Adrenal gland (tissue), 12 donors: ENCODE measurements around the gene SPRR5. TPM values are rescaled to one million over a fixed set of nuclear protein-coding genes. Genes with fewer than 3 reads are reported as not detected.

Experiments
- DNase-seq, 7 donors: peaks; one replicate each; pipeline ENCODE4 v3.0.0-alpha.2; 2019 to 2020
- H3K27ac ChIP-seq, 5 donors: fragments of 200-600 bp; sonication (generic) in 4 of 5; 1 replicate in 3 of 5; 2 replicates in 2 of 5; pipeline versions ENCODE4 v1.5.1 to v1.8.0; 2016 to 2020; ENCODE audit warnings: mild to moderate bottlenecking in 1 of 5
- H3K27me3 ChIP-seq: fragments of 200-600 bp; 2 replicates; pipeline ENCODE4 v1.8.0; 2021
- H3K36me3 ChIP-seq, 2 donors: fragments of 200-600 bp; replicated peaks in 1 of 2; 1 replicate in 1 of 2; 2 replicates in 1 of 2; pipeline versions ENCODE4 v1.5.1 to v1.8.0; 2018 to 2022
- H3K4me1 ChIP-seq, 2 donors: fragments of 200-600 bp; replicated peaks in 1 of 2; 1 replicate in 1 of 2; 2 replicates in 1 of 2; pipeline versions ENCODE4 v1.5.1 to v1.8.0; 2018 to 2021
- H3K4me3 ChIP-seq, 4 donors: fragments of 200-600 bp; sonication (generic) in 3 of 4; one replicate each; pipeline ENCODE4 v1.5.1; 2016 to 2018
- H3K9me3 ChIP-seq, 3 donors: fragments of 200-600 bp; sonication (generic) in 1 of 3; replicated peaks in 1 of 3; 1 replicate in 2 of 3; 2 replicates in 1 of 3; pipeline versions ENCODE4 v1.5.1 to v1.8.0; 2016 to 2021
- CTCF ChIP-seq, 6 experiments: fragments of 450-650 bp in 4 of 6; fragments of 200-600 bp in 2 of 6; sonication (generic) in 1 of 6; IDR thresholded peaks; 1 replicate in 5 of 6; 2 replicates in 1 of 6; pipeline versions ENCODE4 v1.5.1 to v1.8.0; 2016 to 2021; ENCODE audit warnings: antibody characterized with exemption in 6 of 6, mild to moderate bottlenecking in 2 of 6, moderate library complexity in 1 of 6
- POLR2A ChIP-seq, 2 donors: fragments of 450-650 bp; IDR thresholded peaks; one replicate each; pipeline ENCODE4 v1.6.1; 2017; ENCODE audit warnings: antibody characterized with exemption in 2 of 2, mild to moderate bottlenecking in 2 of 2, moderate library complexity in 1 of 2
- WGBS, 4 donors: extraction: QIAGEN DNeasy Blood & Tissue Kit in 2 of 4; methylation state at CpG; one replicate each; pipeline versions ENCODE4 v1.1.5 to v1.1.7; 2013 to 2017; 5-methylcytosine and 5-hydroxymethylcytosine counted together
- intact Hi-C, 2 donors: fragments of 100-400 bp; cut with DNase I; formaldehyde crosslinking; loops; one replicate each; pipeline versions ENCODE4 v1.14.1 to v1.15.0; 2022 to 2023
- polyA plus RNA-seq, 3 donors: library from polyadenylated mRNA; stranded (reverse); fragments of 200-250 nt in 2 of 3; fragments of 350-450 nt in 1 of 3; fragmentation: Illumina TruSeq in 1 of 3; extraction: RNeasy Lipid Tissue Mini Kit (QIAGEN cat#74804) in 1 of 3; gene quantifications; one replicate each; pipeline ENCODE4 v1.2.3, GENCODE V29; 2013 to 2014
- total RNA-seq, 9 donors: library from RNA; depleted of rRNA in 4 of 9; stranded (reverse); fragments of >200 nt in 4 of 9; fragments of 120-200 nt in 1 of 9; fragmentation: NEBNext Ultra II Directional in 1 of 9; extraction: Animal tissue kit (Norgen Biotek cat#: 25700) in 1 of 9; gene quantifications; one replicate each; pipeline versions ENCODE4 v1.1.0 to v1.2.4, GENCODE V29; 2013 to 2023
- donor health status: healthy with polysubstance abuse.
- donor health status: Bipolar disorder and iron deficiency.
- donor health status: DM: yes; HTN: yes; CAD: no.
- donor health status: DM: no; HTN: no; CAD: no.
- donor health status: DM: no; HTN: no; CAD: no.
- donor health status: DM: yes; HTN: yes; CAD: no.

The SPRR5 gene
- total and polyA plus RNA-seq, 12 donors, result not detected

GRCh38 chr1:152954436-152954835, 7.4 kb downstream of the SPRR5 start:
- intact Hi-C loops, result no loop called here
- WGBS, 4 donors, result 40 to 54% (median 52%) methylated on average over 6 of the region's 6 CpGs
- TF ChIP-seq CTCF (IDR thresholded peaks at IDR 0.05) (no peak), POLR2A (IDR thresholded peaks at IDR 0.05) (no peak)
- Histone ChIP-seq H3K9me3 (no peaks in the 10 kb centered on the region), H3K4me1 (no peaks in the 10 kb centered on the region), H3K27ac (no peak overlapping the region), H3K27me3 (no peaks in the 10 kb centered on the region), H3K4me3 (no peak overlapping the region), H3K36me3 (no peaks in the 10 kb centered on the region)
- peak in 3 of 7 donors; percentile 10 to 48 (median 21) for DNase-seq

- WGBS, 4 donors, result 83 to 91% (median 89%) methylated on average over 3 of the region's 3 CpGs
- TF ChIP-seq CTCF (IDR thresholded peaks at IDR 0.05) (no peak), POLR2A (IDR thresholded peaks at IDR 0.05) (no peak)
These were observed 10.6 kb downstream of the SPRR5 start for GRCh38 chr1:152957561-152957960.

GRCh38 chr1:152959273-152959672, 12.3 kb downstream of the SPRR5 start:
- H3K4me1 ChIP-seq, result no peaks in the 10 kb centered on the region

More at GRCh38 chr1:152957561-152957960, 10.6 kb downstream of the SPRR5 start:
- Histone ChIP-seq H3K27me3 (no peaks in the 10 kb centered on the region), H3K36me3 (no peaks in the 10 kb centered on the region), H3K27ac (no peak overlapping the region), H3K9me3 (no peaks in the 10 kb centered on the region), H3K4me3 (no peak overlapping the region), H3K4me1 (no peaks in the 10 kb centered on the region)
- intact Hi-C loops, result no loop called here
- DNase-seq, result no peak

DNA sequence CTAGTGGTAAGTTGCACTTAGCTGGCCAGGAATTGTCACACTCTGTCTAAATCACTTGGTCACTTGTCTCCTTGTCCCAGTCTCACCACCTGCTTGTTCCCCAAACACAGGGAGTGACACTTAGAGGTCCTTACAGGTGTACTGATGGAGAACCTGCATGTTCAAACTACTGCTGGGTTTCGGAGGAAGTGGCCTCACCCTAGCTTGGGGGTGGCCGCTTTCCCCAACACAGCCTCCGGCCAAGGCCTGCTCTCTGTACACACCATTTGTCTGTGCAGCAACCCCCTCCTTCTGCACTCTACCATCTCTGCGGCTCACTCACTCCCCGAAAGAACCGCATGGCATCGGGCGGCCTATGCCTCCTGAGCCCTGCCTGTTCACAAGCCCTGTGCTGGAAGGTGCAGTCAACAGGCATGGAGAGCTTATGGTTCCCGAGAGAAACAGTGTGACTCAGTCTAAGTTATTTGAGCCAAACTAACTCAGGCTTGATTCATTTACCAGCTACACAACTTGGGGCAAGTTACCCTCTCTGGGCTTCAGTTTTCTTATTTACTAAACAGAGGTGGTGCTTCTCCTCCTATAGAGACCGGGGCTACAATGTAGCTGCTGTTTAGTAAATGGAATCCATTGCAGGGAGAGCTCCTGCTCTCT, 12.9 kb downstream of the SPRR5 start:
- H3K4me1 ChIP-seq, result no peaks in the 10 kb centered on the region
- no peaks in the 10 kb centered on the region for H3K36me3 ChIP-seq
- no peak overlapping the region for H3K27ac ChIP-seq
- 89 to 96% (median 90%) methylated on average over 10 of the region's 10 CpGs for WGBS, 4 donors
- TF ChIP-seq POLR2A (IDR thresholded peaks at IDR 0.05) (no peak), CTCF (IDR thresholded peaks at IDR 0.05) (no peak)
- intact Hi-C loops, result no loop called here
- DNase-seq, result no peak
- H3K9me3 ChIP-seq, result no peaks in the 10 kb centered on the region
- no peak overlapping the region for H3K4me3 ChIP-seq
- no peaks in the 10 kb centered on the region for H3K27me3 ChIP-seq

More at GRCh38 chr1:152959273-152959672, 12.3 kb downstream of the SPRR5 start:
- no peak for TF ChIP-seq CTCF (IDR thresholded peaks at IDR 0.05)
- TF ChIP-seq POLR2A (IDR thresholded peaks at IDR 0.05), result no peak
- DNase-seq, result no peak
- no peak overlapping the region for H3K4me3 ChIP-seq
- H3K36me3 ChIP-seq, result no peaks in the 10 kb centered on the region
- H3K27ac ChIP-seq, result no peak overlapping the region
- H3K9me3 ChIP-seq, result no peaks in the 10 kb centered on the region
- intact Hi-C loops, result no loop called here
- WGBS, 4 donors, result 60 to 96% (median 79%) methylated on average over 3 of the region's 3 CpGs
- no peaks in the 10 kb centered on the region for H3K27me3 ChIP-seq
